GM18499 (cell line): ENCODE data around the gene ANO2.

Source experiments
- ATAC-seq: cut with Tn5 transposase; IDR thresholded peaks from one replicate; pipeline ENCODE4 v1.9.1; 2021; ENCODE audit warnings: moderate number of reproducible peaks; ENCODE audit not compliant: insufficient read depth, unreplicated experiment

ANO2 gene

DNA sequence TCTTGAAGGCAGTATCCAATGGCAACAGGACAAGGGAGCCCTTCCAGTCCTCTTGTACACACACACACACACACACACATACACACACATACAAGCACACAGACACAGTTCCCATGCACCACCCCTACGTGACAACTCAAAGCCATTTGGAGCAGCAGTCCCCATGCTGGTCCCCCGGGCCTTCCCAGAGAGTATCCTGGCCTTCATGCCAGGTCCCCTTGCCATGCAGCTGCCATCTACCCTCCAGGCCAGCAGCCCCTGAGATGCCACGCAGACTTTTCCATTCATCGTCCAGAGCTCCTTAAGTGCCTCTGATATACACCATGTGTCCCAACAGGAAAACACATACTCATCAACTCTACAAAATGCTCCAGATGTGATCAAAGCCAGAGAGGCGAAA, 159.5 kb downstream of the ANO2 start:
- no peak for ATAC-seq

DNA sequence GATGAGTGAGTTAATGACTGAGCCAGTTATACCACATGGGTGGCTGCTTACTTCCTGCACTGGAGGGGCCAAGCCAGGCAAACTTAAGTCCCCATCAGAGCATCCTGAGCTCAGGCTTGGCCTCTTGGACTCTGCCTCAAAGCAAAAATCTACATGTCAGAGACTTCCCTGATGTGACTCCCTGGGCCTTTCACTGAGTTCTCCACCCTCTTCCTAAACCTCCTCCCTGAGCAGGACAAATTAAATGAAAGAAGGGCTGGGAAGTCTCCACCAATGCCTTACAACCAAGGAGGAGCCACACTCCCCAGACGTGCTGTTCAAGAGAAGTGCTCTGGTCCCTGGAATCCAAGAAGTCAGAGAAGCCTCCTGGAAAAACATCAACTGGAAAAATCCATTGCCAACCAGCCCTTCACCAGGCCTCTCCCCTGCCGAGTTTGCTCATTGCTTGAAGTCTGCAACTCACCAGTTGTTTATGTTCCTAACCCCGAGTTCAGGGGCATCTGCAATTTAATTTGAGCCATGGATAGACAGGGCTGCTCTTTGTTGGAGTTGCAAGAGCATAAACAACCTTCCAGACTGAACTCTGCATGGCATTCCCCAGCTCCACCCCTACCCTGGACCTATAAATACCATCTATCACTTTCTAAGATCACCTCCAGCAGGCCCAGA, 160.5 kb downstream of the ANO2 start:
- ATAC-seq: no peak

DNA sequence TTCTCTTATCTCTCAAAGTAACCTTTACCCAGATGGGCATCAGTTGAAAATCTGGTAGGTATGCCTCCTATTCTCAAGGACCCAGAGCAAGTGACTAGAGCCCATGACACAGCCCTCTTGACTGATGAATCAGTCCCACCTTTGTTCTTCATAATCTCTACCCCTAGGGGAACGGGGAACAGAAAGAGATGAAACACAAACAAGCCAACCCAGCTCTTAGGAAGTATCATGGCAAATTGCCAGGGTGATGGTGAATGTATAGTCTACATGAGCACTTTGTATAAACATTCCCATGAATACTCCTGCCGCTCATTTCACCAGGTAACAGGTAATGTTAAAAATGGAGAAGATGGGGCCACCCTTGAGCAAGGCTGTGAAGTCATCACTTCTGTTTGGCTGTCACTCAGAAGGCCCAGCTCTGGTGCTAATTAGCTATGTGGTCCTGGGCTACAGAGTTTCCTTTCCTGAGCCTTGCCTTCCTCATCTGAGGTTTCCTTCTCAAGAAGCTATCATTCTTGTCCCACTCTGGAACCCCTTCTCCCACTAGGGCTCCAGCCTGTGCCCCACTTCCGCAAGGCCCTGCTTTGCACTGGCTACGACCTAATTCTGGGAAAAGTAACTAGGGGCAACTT, 161.7 kb downstream of the ANO2 start:
- ATAC-seq: no peak

DNA sequence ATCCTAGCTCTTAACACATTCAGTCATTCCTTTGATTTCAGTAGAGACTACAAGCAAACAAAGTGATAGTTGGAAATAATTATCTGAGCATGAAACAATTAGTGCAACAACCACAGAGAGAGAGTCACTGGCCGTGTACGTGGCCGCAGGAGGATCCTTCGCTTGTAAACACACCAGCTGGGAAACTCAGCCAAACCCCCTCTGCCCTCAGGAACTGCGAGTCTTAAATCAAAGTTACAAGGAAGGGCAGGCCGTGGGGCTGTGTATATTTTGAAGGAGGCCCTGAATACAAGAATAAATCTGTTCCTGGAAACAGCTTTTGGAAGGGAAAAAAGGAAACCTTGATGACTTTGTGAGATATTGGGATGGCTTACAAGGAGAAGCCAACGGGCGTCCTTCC, 164.5 kb downstream of the ANO2 start:
- ATAC-seq: no peak

DNA sequence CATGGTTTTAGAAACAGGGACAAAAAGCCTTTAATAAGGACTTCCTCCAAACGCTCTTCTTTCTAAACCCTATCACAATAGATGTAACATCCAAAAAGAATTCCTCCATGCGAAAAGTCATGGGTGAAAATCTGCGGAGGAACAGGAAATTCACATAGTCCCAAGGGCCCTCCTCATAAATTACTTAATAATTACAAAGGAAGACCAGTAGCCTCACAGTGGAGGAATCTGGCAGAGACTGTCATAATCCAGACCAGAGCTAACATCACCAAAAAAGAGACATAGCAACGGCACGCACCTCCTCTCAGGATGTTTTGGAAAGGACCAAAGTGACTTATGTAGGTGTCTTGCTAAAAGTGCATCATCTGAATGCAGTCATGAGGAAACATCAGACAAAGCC, 165.7 kb downstream of the ANO2 start:
- ATAC-seq: no peak

DNA sequence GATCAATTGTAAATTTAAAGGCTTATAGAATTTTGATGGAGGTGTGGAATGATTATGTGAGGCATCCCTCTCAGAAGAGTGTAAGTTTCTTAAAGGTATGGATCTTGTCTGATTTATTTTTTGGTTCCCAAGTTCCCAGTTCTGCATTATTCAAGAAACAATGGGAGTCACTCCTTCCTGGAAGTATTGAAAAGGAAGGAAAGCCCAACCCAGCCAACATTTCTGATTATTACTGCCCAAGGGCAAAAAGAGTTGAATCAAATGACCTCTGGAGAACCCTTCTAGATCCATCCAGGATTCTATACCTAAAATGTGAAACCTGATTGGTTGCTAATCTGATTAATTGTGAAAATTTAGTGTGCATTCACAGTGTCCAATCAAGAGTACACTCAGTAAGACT, 166.2 kb downstream of the ANO2 start:
- no peak for ATAC-seq

DNA sequence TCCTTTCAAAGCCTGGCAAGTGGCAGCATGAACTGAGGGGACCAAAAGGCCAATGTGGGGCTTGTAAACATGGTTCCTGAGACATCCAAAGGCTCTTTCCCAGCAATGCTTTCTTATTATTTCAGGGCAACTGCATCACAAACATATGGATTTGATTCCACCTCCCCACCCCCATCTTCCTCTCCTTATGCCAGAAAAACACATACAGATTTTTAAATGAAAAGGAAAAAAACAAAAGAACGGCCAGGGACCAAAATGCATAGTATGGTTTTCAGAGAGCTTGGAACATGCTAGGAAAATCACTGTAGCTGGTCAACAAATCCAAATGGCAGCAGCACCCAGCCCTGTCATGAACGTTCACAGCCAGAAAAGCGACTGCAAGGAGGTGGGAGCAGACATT, 167.6 kb downstream of the ANO2 start:
- ATAC-seq: no peak

DNA sequence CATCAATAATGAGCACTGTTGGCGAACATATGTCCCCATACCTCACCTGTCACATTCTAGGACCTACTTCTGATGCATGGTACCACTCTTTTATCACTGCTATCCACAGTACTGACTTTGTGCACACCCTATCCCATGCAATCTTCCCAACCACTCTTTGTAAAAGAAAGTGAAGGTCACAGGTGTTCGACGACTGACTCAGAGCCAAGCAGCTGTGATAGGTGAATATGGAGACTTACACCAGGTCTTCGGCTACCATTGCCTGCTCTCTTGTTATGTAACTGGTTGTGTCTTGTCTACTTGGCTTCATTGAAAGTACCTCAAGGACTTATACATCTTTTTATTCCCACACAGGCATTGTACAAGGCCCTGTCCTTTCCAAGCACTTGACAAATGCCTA, 169.0 kb downstream of the ANO2 start:
- ATAC-seq: no peak

DNA sequence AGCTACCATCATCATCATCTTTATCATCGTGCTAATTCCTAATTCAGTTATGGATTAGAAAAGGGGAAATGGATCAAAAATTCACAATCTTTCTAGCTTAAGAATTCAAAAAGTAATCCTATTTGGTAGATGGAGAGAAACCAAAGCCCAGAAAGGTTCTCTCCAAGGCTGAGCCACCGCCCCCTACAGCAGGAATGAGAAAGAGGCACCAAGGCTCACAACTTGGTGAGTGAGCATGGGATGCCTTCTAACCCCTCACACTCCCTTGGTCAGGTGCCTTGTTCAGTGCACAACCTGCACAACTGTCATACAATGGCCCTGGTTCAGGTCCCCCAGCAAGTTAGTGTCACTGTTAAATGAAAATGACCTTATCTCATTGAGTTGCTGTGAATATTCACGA, 171.5 kb downstream of the ANO2 start:
- no peak for ATAC-seq

DNA sequence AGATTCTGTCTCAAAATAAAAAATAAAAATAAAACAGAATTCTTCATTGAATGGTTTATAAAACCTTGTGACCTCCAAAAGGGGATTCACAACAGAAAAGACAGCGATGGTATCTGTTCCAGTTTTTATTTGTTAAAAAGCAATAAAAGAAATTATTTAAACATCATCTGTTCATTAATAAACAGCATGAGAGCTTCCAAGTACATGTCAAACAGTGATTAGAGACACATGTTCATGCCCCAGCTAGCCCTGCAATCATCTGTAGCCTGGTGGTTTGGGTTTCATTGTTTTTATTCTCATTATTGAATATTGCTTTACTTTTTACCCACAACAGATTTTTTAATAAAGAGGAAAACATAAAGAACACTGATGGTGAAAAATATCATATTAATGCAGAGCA, 173.3 kb downstream of the ANO2 start:
- ATAC-seq: no peak

DNA sequence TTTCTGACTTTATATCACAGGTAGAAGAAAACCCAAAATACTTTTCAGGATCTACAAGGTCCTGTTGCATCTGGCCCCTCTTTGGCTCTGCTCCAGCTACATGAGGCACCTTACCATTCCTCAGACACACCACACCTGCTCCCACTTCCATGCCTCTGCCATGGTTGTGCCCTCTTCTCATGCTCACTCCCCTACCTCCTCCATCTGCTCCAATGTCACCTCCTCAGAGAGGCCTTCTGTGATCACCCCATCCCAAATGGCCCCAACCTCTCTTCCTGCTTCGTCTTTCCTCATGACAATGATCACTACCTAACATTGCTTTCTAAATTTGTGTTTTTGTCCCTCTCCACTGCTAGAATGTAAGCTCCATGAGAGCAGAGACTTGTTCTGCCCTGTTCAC, 174.3 kb downstream of the ANO2 start:
- ATAC-seq: no peak

DNA sequence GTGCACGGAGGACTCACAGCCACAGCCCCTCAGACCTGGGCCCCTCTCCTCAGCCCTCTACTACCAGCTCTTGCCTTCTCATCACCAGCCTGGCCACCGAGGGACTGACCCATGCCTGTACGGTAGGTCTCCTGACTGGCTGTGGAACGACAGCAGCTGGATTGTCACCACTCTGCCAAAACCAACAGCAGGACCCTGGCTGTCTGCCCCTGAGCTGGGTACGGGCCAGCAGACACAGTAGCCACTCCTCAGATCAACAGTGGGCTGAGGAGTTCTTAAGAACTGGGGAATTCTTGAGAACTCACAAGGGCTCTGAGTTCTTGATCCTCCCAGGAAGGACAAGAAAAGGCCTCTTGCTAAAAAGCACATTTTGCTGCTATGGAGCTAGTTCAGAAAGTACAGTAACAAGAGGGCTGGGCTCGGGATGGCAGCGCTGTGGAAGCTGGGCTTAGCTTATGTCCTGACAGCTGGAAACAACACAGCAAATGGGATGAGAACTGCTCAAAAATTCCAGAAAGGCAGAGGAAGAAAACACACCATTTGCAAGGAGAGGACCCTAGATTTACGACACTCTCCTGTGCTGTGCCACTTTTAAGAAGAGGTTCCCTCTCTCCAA, 176.4 kb downstream of the ANO2 start:
- no peak for ATAC-seq

DNA sequence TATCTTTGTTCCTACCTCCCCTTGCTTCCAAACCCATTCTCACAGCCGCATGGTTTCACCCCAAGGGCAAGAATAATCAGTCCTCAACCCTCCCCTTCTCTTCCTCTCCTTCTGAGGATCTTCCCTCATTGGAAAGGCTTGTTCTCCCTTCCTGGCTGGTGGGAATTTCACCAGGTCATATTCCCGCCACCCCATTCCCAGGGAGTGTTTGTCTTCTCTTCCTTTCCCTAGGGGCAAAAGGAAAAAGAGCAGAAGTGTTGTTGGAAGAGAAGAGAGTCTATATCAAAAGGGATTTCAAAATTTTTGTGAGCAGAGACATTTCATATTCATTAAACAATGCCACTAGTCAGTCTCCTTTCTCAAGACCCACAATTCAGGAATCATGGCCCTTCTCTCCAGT, 176.9 kb downstream of the ANO2 start:
- no peak for ATAC-seq

DNA sequence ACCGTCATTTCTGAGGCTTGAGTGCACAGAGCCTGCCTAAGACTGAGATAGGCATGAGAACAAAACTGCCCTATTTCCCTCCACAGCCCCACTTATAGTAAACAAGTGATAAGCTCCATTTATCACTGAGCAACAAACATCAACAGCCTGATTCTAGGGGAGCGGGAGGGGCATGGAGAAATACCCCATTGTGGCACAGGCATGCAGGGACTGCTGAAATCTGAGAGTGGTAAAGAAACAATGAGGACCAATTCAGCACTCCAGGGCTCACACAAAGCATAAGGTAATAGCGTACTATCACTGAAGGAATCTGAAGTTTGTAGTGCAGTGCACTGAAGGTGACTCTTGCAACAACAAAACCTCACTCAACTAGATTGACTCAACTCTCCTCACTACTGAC, 186.7 kb downstream of the ANO2 start:
- ATAC-seq: no peak

DNA sequence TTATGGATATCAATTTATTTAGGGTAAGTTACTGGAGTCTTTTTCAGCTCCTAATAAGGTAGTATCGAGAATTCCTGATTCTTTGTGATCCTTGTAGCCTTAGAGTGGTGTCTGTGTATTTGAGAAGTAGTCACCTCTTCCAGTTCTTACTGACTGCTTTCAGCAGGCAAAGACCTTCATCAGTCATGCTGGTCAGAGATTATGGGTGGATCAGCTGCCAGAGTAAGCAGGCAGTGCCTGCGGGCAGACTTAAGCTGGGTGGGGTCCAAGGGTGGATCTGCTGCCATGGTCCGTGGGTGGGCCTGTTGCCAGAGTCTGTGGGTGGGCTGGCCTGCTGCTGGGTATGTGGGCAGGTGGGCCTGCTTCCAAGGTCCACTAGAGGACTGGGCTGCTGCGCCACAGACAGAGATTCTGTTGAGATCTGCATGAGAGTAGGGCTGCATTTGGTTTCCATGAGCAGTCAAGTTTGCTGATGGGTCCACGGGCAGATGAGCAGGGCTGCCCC, 188.7 kb downstream of the ANO2 start:
- ATAC-seq: no peak

DNA sequence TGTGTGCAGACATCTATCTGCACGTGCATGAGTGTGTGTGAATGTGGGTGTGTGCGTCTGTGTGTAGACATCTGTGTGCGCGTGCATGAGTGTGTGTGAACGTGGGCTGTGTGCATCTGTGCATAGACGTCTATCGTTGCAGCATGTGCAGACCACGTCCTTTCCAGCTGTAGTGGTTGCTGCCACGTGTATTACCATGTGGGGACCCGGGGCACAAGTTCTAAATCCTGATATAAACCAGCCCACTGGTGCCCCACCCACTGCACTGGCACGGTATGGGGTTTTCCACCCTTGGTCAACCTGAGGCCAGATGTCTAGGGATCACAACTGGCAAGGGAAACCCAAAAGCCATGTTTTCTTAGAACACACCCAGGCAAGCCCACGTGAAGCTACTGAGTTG, 197.0 kb downstream of the ANO2 start:
- ATAC-seq: no peak

DNA sequence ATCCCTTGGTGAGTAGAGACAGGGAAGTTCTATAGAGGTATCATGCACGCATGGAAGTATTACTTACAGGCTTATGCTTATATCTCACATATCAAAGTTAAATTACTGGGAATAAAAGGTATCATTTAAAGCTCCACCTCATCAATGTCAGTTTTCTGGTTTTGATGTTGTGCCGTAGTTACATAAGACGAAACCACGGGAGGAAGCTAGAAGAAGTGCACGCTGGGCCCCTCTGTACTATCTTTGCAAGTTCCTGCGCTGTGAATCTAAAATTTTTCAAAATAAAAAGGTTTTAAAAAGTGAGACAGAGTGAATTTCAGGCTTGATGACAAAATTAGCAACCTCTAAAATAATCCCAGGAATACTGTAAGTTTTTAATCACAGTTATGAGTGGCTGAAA, 198.1 kb downstream of the ANO2 start:
- no peak for ATAC-seq

DNA sequence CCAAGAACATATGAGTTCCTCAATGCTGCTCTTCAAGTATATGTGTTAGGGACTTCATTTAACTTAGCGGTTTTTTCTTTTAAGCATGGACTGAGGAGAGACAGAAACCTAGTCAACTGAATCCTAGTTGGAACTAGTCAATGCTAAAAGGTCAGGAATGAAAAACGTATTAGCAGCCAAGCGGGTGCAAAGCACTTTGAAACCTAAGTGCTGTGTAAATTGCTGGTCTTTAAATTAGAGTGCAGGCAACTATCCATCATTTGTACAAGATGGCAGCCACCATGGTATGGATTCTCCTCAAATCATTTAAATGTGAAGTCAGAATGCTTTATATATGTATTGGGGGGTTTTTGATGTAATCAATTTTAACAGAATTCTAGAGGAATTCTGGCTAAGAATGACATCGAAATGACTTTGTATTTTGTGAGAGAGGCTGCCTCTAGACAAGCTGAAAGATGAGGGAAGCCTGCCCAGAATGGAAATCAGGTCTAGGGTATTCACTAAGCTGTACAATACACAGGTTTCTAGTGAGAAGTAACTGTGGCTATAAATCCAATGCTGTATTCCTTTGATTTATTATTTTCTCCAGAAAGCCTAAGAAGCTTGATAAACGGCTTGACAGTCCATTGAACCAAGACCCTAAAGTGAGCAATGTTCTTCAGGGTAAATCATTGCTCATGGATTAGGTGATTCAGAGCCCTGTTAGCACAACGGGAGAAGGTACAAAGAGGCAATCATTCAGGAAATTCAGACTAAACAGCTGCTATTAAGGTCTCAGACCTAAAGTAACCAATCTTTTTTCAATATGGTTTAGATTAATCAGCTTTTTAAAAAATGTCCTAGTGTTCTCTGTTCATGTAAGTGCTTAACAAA, 198.8 kb downstream of the ANO2 start:
- no peak for ATAC-seq

DNA sequence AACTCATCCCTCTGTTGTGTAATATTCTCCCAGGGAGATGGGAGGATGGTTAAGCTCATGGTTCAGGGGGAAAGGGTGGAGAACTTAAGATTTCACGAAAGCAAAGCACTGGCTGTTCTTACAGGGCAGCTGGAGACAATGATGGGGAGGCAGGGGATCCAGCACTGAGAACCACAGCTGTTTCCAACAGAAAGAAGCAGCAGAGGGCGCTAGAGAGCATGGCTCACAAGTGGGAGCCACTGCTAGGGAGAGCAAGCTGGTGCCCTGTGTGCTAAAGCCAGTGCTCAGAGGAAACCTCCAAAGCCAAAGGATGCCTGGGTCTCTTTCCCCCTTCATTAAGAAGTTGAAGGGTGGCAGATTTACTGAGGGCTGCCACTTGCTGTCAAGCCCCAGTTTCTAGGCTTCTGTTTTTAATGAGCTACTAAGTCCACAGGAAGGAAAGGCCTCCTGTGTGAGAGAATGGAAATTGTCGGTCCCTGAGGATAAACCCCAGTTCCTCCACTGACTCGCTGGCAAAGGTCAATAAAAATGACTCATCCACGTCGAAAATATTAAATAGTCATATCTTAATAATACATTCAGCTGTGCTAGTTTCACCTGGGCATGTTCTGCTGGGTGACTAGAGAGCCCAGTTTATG, 199.7 kb downstream of the ANO2 start:
- ATAC-seq: no peak

DNA sequence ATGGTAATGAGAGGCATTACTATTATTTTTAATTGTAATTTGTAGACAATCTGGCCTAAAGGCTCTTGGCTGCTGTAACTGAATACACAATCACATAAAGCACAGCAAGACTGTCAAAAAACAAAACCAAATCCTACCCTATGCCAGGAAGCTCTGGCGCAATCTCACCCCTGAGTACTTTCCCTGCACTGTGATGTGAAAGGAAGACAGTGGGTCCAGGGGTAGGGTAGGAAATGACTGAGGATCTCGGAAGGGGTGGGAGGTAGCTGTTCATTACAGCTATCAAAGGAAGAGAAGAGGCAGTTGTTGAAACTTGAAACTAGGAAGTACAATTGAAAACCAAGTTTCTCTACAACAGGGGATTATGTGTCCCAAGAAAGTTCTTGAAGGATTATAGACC, 202.8 kb downstream of the ANO2 start:
- no peak for ATAC-seq
